OCI-M1 (cell line): ENCODE measurements around the gene OSBPL10.

ENCODE experiments used
- DNase-seq: peaks from one replicate; lab custom pipeline; 2025; lab: John Stamatoyannopoulos, UW

OSBPL10 gene

GRCh38 chr3:31922962-31923361, 58.1 kb downstream of the OSBPL10 start:
- DNase-seq: no peak

- DNase-seq: no peak
Measured at GRCh38 chr3:31921837-31922236, 59.2 kb downstream of the OSBPL10 start.

GRCh38 chr3:31920310-31920709, 60.8 kb downstream of the OSBPL10 start:
- peak; percentile 11 for DNase-seq

- peak; percentile 19 for DNase-seq
Measured at GRCh38 chr3:31919528-31919927, 61.5 kb downstream of the OSBPL10 start.

- peak; percentile 67 for DNase-seq
Measured at GRCh38 chr3:31918179-31919150, 62.6 kb downstream of the OSBPL10 start.

- peak; percentile 40 for DNase-seq
Measured at GRCh38 chr3:31917303-31918005, 63.6 kb downstream of the OSBPL10 start.

- no peak for DNase-seq
Measured at GRCh38 chr3:31911643-31912042, 69.4 kb downstream of the OSBPL10 start.

- peak; percentile 41 for DNase-seq
Measured at GRCh38 chr3:31911124-31911523, 69.9 kb downstream of the OSBPL10 start.

GRCh38 chr3:31909455-31909854, 71.6 kb downstream of the OSBPL10 start:
- no peak for DNase-seq

GRCh38 chr3:31908391-31909097, 72.5 kb downstream of the OSBPL10 start:
- DNase-seq: no peak

- DNase-seq: no peak
Measured at GRCh38 chr3:31906182-31906581, 74.9 kb downstream of the OSBPL10 start.

- no peak for DNase-seq
Measured at GRCh38 chr3:31903686-31904431, 77.2 kb downstream of the OSBPL10 start.

GRCh38 chr3:31900583-31900982, 80.5 kb downstream of the OSBPL10 start:
- no peak for DNase-seq

- DNase-seq: peak; percentile 16
Measured at GRCh38 chr3:31896648-31897433, 84.2 kb downstream of the OSBPL10 start.

- DNase-seq: no peak
Measured at GRCh38 chr3:31896026-31896425, 85.0 kb downstream of the OSBPL10 start.

- no peak for DNase-seq
Measured at GRCh38 chr3:31895471-31895870, 85.6 kb downstream of the OSBPL10 start.

GRCh38 chr3:31892916-31893573, 88.0 kb downstream of the OSBPL10 start:
- no peak for DNase-seq

GRCh38 chr3:31892500-31892899, 88.6 kb downstream of the OSBPL10 start:
- DNase-seq: no peak

GRCh38 chr3:31891876-31892455, 89.1 kb downstream of the OSBPL10 start:
- DNase-seq: no peak
